Nephron (organoid): Measurements from ENCODE around the gene DEPDC5.

ENCODE experiments used
- H3K27ac Mint-ChIP-seq, 3 experiments: 2 replicates each; pipeline ENCODE4 v1.8.0; 2020; ENCODE audit warnings: mixed read lengths in 3 of 3, mild to moderate bottlenecking in 2 of 3, moderate library complexity in 1 of 3
- H3K27me3 Mint-ChIP-seq: 2 replicates; pipeline ENCODE4 v1.8.0; 2021; ENCODE audit warnings: low read depth, mild to moderate bottlenecking, moderate library complexity, mixed read lengths
- H3K36me3 Mint-ChIP-seq: 2 replicates; pipeline ENCODE4 v1.8.0; 2020; ENCODE audit warnings: low read depth, mixed read lengths
- H3K4me1 Mint-ChIP-seq: 2 replicates; pipeline ENCODE4 v1.8.0; 2020; ENCODE audit warnings: mixed read lengths
- H3K4me3 Mint-ChIP-seq, 3 experiments: 2 replicates each; pipeline ENCODE4 v1.8.0; 2020; ENCODE audit warnings: mild to moderate bottlenecking in 3 of 3, mixed read lengths in 3 of 3, moderate library complexity in 2 of 3
- H3K9me3 Mint-ChIP-seq: 2 replicates; pipeline ENCODE4 v1.8.0; 2020; ENCODE audit warnings: mixed read lengths
- TF ChIP-seq, protein P1 (sequence below), 3 experiments: fragments of 200-600 bp; sonication (generic); IDR thresholded peaks; one replicate each; pipeline ENCODE4 v1.5.0; 2021; ENCODE audit warnings: antibody characterized with exemption in 3 of 3; ENCODE audit not compliant: unreplicated experiment in 3 of 3

DEPDC5 gene

DNA sequence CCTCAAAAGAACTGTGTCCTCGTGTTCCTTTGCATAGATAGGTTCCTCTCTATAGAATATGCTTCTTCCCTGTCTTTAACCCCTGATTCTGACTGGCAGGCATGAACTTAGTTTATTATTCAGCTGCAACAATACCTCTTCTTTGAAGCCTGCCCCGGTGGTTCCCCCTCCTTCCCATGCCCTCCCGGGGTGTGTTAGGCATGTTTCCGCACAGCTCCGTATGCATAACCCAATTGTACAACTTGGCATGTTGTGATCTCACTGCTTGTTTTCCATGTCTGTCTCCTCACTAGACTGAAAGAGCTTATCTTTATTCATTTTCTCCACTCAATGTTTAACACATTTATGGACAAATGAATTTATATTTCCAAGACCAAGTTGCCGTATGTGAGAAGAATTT, 72.6 kb downstream of the DEPDC5 start:
- no peak overlapping the region for H3K27ac Mint-ChIP-seq
- no peaks in the 10 kb centered on the region for H3K4me1 Mint-ChIP-seq
- no peak overlapping the region for H3K4me3 Mint-ChIP-seq
- peaks cover 48% of the 10 kb centered on the region for H3K36me3 Mint-ChIP-seq
- TF ChIP-seq, protein P1, sequence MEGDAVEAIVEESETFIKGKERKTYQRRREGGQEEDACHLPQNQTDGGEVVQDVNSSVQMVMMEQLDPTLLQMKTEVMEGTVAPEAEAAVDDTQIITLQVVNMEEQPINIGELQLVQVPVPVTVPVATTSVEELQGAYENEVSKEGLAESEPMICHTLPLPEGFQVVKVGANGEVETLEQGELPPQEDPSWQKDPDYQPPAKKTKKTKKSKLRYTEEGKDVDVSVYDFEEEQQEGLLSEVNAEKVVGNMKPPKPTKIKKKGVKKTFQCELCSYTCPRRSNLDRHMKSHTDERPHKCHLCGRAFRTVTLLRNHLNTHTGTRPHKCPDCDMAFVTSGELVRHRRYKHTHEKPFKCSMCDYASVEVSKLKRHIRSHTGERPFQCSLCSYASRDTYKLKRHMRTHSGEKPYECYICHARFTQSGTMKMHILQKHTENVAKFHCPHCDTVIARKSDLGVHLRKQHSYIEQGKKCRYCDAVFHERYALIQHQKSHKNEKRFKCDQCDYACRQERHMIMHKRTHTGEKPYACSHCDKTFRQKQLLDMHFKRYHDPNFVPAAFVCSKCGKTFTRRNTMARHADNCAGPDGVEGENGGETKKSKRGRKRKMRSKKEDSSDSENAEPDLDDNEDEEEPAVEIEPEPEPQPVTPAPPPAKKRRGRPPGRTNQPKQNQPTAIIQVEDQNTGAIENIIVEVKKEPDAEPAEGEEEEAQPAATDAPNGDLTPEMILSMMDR (IDR thresholded peaks at IDR 0.05; ENCODE audit: unreplicated experiment in 3 of 3), result no peak
- H3K9me3 Mint-ChIP-seq, result no peaks in the 10 kb centered on the region
- H3K27me3 Mint-ChIP-seq, result no peaks in the 10 kb centered on the region

GRCh38 chr22:31828739-31829138, 74.9 kb downstream of the DEPDC5 start:
- Mint-ChIP-seq H3K36me3 (peaks cover 45% of the 10 kb centered on the region), H3K4me3 (no peak overlapping the region), H3K27ac (no peak overlapping the region), H3K9me3 (no peaks in the 10 kb centered on the region), H3K4me1 (no peaks in the 10 kb centered on the region), H3K27me3 (no peaks in the 10 kb centered on the region)
- TF ChIP-seq, protein P1 (IDR thresholded peaks at IDR 0.05; ENCODE audit: unreplicated experiment in 3 of 3), result no peak

GRCh38 chr22:31829505-31829904, 75.7 kb downstream of the DEPDC5 start:
- Mint-ChIP-seq H3K4me3 (no peak overlapping the region), H3K9me3 (no peaks in the 10 kb centered on the region), H3K27ac (no peak overlapping the region), H3K27me3 (no peaks in the 10 kb centered on the region), H3K4me1 (no peaks in the 10 kb centered on the region), H3K36me3 (peaks cover 47% of the 10 kb centered on the region)
- TF ChIP-seq, protein P1 (IDR thresholded peaks at IDR 0.05; ENCODE audit: unreplicated experiment in 3 of 3), result no peak

DNA sequence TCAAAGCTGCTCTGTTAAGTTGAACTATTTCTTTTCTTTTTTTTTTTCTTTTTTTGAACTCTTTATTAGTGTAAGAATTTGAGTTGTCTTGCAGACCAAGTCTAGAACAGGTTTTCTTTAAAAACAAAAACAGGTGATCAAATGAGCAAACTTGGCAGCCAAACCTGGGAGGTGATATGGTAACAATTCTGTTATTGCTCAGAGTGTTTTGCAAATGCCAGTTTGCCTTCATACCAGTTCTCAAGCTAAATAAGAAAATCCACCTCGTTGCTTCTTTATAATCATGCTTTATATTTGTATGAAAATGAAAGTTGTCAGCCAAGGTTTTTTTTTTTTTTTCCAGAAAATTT, 76.9 kb downstream of the DEPDC5 start:
- Mint-ChIP-seq H3K36me3 (peaks cover 46% of the 10 kb centered on the region), H3K4me1 (no peaks in the 10 kb centered on the region), H3K9me3 (no peaks in the 10 kb centered on the region), H3K4me3 (no peak overlapping the region), H3K27me3 (no peaks in the 10 kb centered on the region), H3K27ac (no peak overlapping the region)
- TF ChIP-seq, protein P1 (IDR thresholded peaks at IDR 0.05; ENCODE audit: unreplicated experiment in 3 of 3), result no peak

DNA sequence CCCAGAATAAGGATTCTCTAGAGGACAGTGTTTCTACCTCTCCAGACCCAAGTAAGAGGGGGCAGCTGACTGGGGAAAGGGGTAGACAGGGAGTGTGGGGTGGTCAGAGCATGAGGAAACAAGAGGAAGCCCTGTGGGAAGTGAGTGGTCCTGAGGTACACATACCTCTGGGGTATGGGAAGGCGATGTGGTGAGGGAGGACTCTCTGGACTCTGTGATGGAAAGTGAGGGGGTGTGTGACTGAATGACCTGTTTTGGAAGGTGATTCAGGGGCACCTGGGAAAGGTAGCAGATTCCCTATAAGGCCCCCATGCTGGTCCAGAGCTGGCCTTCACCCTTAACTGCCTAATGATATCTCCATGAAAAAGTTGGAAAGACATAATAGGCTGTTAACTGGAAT, 80.1 kb downstream of the DEPDC5 start:
- H3K27me3 Mint-ChIP-seq, result no peaks in the 10 kb centered on the region
- TF ChIP-seq, protein P1 (IDR thresholded peaks at IDR 0.05; ENCODE audit: unreplicated experiment in 3 of 3), result no peak
- peaks cover 40% of the 10 kb centered on the region for H3K36me3 Mint-ChIP-seq
- H3K9me3 Mint-ChIP-seq, result no peaks in the 10 kb centered on the region
- H3K27ac Mint-ChIP-seq, result no peak overlapping the region
- H3K4me1 Mint-ChIP-seq, result no peaks in the 10 kb centered on the region
- no peak overlapping the region for H3K4me3 Mint-ChIP-seq

DNA sequence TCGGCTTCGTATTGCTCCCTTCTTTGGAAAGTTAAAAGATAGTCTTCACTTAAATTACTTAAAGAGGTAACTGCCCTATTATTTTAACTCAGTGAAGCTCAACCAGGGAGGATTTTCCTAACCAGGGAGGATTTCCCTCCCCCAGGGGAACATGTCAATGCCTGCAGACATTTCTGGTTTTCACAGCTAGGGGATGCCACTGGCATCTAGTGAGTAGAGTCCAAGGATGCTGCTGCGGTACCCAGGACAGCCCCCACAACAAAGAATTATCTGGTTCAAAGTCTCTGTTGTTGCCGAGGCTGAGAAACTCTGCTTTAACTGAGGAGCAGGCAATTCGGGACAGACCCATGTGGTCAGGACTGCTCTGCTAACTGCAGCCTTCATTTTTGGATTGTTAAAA, 82.2 kb downstream of the DEPDC5 start:
- H3K4me3 Mint-ChIP-seq, result no peak overlapping the region
- H3K36me3 Mint-ChIP-seq, result peaks cover 49% of the 10 kb centered on the region
- TF ChIP-seq, protein P1 (IDR thresholded peaks at IDR 0.05; ENCODE audit: unreplicated experiment in 3 of 3), result no peak
- H3K4me1 Mint-ChIP-seq, result no peaks in the 10 kb centered on the region
- no peaks in the 10 kb centered on the region for H3K27me3 Mint-ChIP-seq
- no peaks in the 10 kb centered on the region for H3K9me3 Mint-ChIP-seq
- H3K27ac Mint-ChIP-seq, result no peak overlapping the region
